WTC11 (cell line): Measurements from ENCODE around the gene SIGLEC14. TPM values are rescaled to one million over a fixed set of nuclear protein-coding genes. Genes with fewer than 3 reads are reported as not detected.

ENCODE experiments used
- AFF4 ChIP-seq: sonication (generic); formaldehyde crosslinking; IDR thresholded peaks from 2 replicates; pipeline ENCODE4 v1.8.1; 2023; ENCODE audit warnings: mild to moderate bottlenecking, missing genetic modification reagents, borderline replicate concordance
- AR ChIP-seq: fragments of 250-450 bp; sonication (Bioruptor Pico); IDR thresholded peaks from 2 replicates; pipeline ENCODE4 v1.9.0; 2021; ENCODE audit warnings: mild to moderate bottlenecking
- CTCF ChIP-seq: fragments of 200-600 bp; IDR thresholded peaks from 2 replicates; pipeline ENCODE4 v1.8.0; 2022; ENCODE audit warnings: antibody characterized with exemption
- E2F4 ChIP-seq: sonication (generic); formaldehyde crosslinking; IDR thresholded peaks from 2 replicates; pipeline ENCODE4 v1.8.1; 2022; ENCODE audit warnings: low read depth, mild to moderate bottlenecking, moderate library complexity, missing genetic modification reagents, borderline replicate concordance
- ELF4 ChIP-seq: sonication (generic); formaldehyde crosslinking; IDR thresholded peaks from 2 replicates; pipeline ENCODE4 v1.8.1; 2022; ENCODE audit warnings: low read depth, mild to moderate bottlenecking, moderate library complexity, missing genetic modification reagents
- EMX1 ChIP-seq: fragments of 250-450 bp; sonication (Bioruptor Pico); IDR thresholded peaks from 2 replicates; pipeline ENCODE4 v1.8.0; 2021; ENCODE audit warnings: mild to moderate bottlenecking
- FOXK1 ChIP-seq: sonication (generic); formaldehyde crosslinking; IDR thresholded peaks from 2 replicates; pipeline ENCODE4 v1.8.0; 2022; ENCODE audit warnings: mild to moderate bottlenecking, moderate library complexity, missing genetic modification reagents
- GABPB1 ChIP-seq: sonication (generic); formaldehyde crosslinking; IDR thresholded peaks from 2 replicates; pipeline ENCODE4 v1.8.1; 2023; ENCODE audit warnings: mild to moderate bottlenecking, missing genetic modification reagents
- IRF2 ChIP-seq: sonication (generic); formaldehyde crosslinking; IDR thresholded peaks from 2 replicates; pipeline ENCODE4 v1.8.0; 2022; ENCODE audit warnings: low read depth, missing genetic modification reagents, borderline replicate concordance
- RORB ChIP-seq: fragments of 250-450 bp; sonication (Bioruptor Pico); IDR thresholded peaks from 2 replicates; pipeline ENCODE4 v1.9.0; 2021; ENCODE audit warnings: mild to moderate bottlenecking
- SP1 ChIP-seq: sonication (generic); formaldehyde crosslinking; conservative IDR thresholded peaks from 2 replicates; pipeline ENCODE4 v1.8.1; 2022; ENCODE audit warnings: missing genetic modification reagents
- ZMAT4 ChIP-seq: fragments of 250-450 bp; sonication (Bioruptor Pico); IDR thresholded peaks from 2 replicates; pipeline ENCODE4 v1.9.0; 2021; ENCODE audit warnings: mild to moderate bottlenecking
- ZNF121 ChIP-seq: sonication (generic); formaldehyde crosslinking; IDR thresholded peaks from 2 replicates; pipeline ENCODE4 v1.8.0; 2023; ENCODE audit warnings: missing genetic modification reagents
- ZNF317 ChIP-seq: sonication (generic); formaldehyde crosslinking; IDR thresholded peaks from 2 replicates; pipeline ENCODE4 v1.8.1; 2023; ENCODE audit warnings: low read depth, mild to moderate bottlenecking, moderate library complexity, missing genetic modification reagents, borderline replicate concordance
- ZNF512 ChIP-seq: sonication (generic); formaldehyde crosslinking; IDR thresholded peaks from 2 replicates; pipeline ENCODE4 v1.8.1; 2022; ENCODE audit warnings: missing genetic modification reagents, borderline replicate concordance
- ZNF671 ChIP-seq: fragments of 250-450 bp; sonication (Bioruptor Pico); IDR thresholded peaks from 2 replicates; pipeline ENCODE4 v1.8.0; 2021; ENCODE audit warnings: mild to moderate bottlenecking
- total RNA-seq: library from RNA; stranded (reverse); gene quantifications from 3 replicates; pipeline ENCODE4 v1.2.3, GENCODE V29; 2021

Gene SIGLEC14
- total RNA-seq, 1 experiment from 2014 or later: not detected

- TF ChIP-seq AFF4 (CRISPR knock-in tag) (no peak), ZNF671 (CRISPR knock-in tag) (no peak), ZNF317 (no peak), EMX1 (CRISPR knock-in tag) (0 out of 2 replicates have a peak, but pooled peaks have one; percentile 42), ZMAT4 (CRISPR knock-in tag) (no peak), E2F4 (CRISPR knock-in tag) (no peak), IRF2 (no peak), FOXK1 (CRISPR knock-in tag) (peak; percentile 24; the same call in 1 of the 2 replicates), SP1 (no peak), AR (CRISPR knock-in tag) (no peak), RORB (CRISPR knock-in tag) (no peak), GABPB1 (CRISPR knock-in tag) (no peak), ZNF512 (CRISPR knock-in tag) (0 out of 2 replicates have a peak, but pooled peaks have one; percentile 64), ZNF121 (no peak), CTCF (no peak), ELF4 (CRISPR knock-in tag) (no peak)
- TF ChIP-seq, all 79 proteins: peak for 4
Measured at GRCh38 chr19:51691074-51691583, 44.5 kb upstream of the SIGLEC14 start (continued).
